Measurements from ENCODE around the gene ULBP3. TPM values are rescaled to one million over a fixed set of nuclear protein-coding genes. Genes with fewer than 3 reads are reported as not detected.

The ULBP3 gene
- total RNA-seq, 2 donors from 2014 or later = 1.8 to 1.9 TPM

DNA sequence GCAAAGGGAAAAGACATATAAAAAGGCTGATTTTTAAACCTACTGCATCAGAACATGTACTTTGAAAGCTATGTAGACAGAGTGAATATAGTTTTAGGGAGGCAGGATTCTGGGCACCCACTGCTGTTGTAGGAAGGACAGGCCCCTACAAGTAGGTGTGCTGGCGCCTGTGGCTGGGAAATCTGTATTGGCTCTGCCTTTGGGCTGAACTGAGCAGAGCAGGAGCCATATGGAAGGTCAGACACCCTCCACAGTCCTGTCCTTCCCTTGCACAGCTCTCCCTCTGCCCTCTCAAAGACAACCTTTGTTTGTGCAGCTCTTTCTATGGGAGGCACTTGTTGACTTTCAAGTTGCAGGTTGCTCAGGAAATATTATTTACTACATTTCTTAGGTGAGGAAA lies 18.4 kb upstream of the ULBP3 start:
- intact Hi-C loops (cut with DNase I) = loop anchor here (5.0 kb wide), 1 partner anchor 305 kb away; no protein-coding TSS in a partner anchor
- no peaks in the 10 kb centered on the region for H3K9me3 ChIP-seq
- no peak overlapping the region for H3K27ac ChIP-seq
- no peak for DNase-seq
- TF ChIP-seq, protein P1, sequence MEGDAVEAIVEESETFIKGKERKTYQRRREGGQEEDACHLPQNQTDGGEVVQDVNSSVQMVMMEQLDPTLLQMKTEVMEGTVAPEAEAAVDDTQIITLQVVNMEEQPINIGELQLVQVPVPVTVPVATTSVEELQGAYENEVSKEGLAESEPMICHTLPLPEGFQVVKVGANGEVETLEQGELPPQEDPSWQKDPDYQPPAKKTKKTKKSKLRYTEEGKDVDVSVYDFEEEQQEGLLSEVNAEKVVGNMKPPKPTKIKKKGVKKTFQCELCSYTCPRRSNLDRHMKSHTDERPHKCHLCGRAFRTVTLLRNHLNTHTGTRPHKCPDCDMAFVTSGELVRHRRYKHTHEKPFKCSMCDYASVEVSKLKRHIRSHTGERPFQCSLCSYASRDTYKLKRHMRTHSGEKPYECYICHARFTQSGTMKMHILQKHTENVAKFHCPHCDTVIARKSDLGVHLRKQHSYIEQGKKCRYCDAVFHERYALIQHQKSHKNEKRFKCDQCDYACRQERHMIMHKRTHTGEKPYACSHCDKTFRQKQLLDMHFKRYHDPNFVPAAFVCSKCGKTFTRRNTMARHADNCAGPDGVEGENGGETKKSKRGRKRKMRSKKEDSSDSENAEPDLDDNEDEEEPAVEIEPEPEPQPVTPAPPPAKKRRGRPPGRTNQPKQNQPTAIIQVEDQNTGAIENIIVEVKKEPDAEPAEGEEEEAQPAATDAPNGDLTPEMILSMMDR (IDR thresholded peaks at IDR 0.05) = no peak
- H3K36me3 ChIP-seq = no peaks in the 10 kb centered on the region
- no peak overlapping the region for H3K9ac ChIP-seq (ENCODE audit: low read depth in 2 of 2, low read length in 2 of 2)
- no peaks in the 10 kb centered on the region for H3K27me3 ChIP-seq
- no peaks in the 10 kb centered on the region for H3K4me1 ChIP-seq
- no peak overlapping the region for H3K4me3 ChIP-seq

DNA sequence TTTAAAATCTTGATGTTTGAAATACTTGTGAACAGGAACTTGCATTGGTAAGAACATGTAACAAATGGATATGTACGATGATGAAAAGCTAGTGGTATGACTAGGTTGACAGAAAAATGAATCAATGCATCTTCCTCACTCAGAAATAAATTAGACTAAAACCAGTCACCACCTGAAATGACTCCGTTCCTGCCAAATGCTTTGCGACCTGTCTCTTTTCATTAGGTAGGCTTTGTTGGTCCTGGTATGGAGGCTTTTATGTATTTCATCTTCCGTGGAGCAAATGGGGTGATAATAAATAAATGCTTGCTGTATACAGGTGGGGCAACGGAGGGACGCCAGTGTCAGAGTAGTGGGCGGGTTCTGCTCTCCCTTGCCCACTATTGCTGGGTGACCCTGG lies 17.1 kb upstream of the ULBP3 start:
- intact Hi-C loops (cut with DNase I) = loop anchor here (5.0 kb wide), 1 partner anchor 306 kb away; no protein-coding TSS in a partner anchor
- Histone ChIP-seq H3K27ac (no peak overlapping the region), H3K36me3 (no peaks in the 10 kb centered on the region)

DNA sequence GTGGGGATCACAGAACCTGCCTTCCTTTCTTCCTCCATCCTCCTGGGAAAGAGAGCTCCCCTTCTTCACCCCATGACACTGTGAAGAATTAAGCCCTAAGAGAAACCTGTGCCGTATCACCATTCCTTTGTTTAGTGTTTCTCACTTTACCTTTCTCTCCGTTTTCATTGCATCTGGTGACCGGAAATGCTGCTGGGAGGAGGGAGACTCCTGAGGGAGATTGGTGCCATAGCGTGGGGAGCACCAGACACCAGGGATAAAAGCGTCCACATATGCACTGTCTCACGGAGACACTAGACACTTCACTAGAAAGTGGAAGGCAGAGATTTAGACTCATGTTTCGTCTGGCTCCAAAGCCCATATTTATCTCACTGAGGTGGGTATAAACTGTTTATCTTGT lies 15.5 kb upstream of the ULBP3 start:
- intact Hi-C loops (cut with DNase I) = no loop called here
- no peak overlapping the region for H3K27ac ChIP-seq
- DNase-seq = no peak
- no peak overlapping the region for H3K4me3 ChIP-seq
- H3K36me3 ChIP-seq = no peaks in the 10 kb centered on the region
- no peaks in the 10 kb centered on the region for H3K9me3 ChIP-seq
- no peaks in the 10 kb centered on the region for H3K4me1 ChIP-seq
- H3K9ac ChIP-seq (ENCODE audit: low read depth in 2 of 2, low read length in 2 of 2) = no peak overlapping the region
- H3K27me3 ChIP-seq = no peaks in the 10 kb centered on the region
- TF ChIP-seq, protein P1 (IDR thresholded peaks at IDR 0.05) = no peak

More for the DNA sequence above, 17.1 kb upstream of the ULBP3 start:
- TF ChIP-seq, protein P1 (IDR thresholded peaks at IDR 0.05) = no peak
- no peaks in the 10 kb centered on the region for H3K27me3 ChIP-seq
- no peaks in the 10 kb centered on the region for H3K4me1 ChIP-seq
- H3K9me3 ChIP-seq = no peaks in the 10 kb centered on the region
- no peak overlapping the region for H3K9ac ChIP-seq (ENCODE audit: low read depth in 2 of 2, low read length in 2 of 2)
- no peak for DNase-seq
- no peak overlapping the region for H3K4me3 ChIP-seq

DNA sequence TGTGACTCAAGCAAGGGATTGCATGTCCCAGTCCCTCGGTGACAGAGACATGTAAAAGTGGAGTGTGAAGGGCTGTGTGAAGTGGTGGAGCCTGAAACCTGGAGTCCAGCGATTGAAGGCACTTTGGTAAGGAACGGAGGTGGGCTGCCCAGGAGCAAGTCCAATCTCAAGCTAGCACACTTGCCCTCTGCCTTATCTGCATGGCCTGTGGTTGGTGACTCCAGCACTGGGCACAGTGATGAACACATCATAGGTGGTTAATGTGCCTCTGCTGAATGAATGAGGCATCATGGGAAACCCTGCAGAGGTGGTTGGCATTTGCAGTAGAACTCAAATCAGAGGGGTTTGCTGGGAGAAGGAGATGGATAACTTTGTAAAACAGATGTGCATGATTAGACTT lies 14.9 kb upstream of the ULBP3 start:
- Histone ChIP-seq H3K36me3 (no peaks in the 10 kb centered on the region), H3K27ac (no peak overlapping the region), H3K27me3 (no peaks in the 10 kb centered on the region), H3K4me1 (no peaks in the 10 kb centered on the region), H3K9me3 (no peaks in the 10 kb centered on the region), H3K4me3 (no peak overlapping the region), H3K9ac (ENCODE audit: low read depth in 2 of 2, low read length in 2 of 2) (no peak overlapping the region)
- no peak for DNase-seq
- intact Hi-C loops (cut with DNase I) = no loop called here
- TF ChIP-seq, protein P1 (IDR thresholded peaks at IDR 0.05) = no peak

DNA sequence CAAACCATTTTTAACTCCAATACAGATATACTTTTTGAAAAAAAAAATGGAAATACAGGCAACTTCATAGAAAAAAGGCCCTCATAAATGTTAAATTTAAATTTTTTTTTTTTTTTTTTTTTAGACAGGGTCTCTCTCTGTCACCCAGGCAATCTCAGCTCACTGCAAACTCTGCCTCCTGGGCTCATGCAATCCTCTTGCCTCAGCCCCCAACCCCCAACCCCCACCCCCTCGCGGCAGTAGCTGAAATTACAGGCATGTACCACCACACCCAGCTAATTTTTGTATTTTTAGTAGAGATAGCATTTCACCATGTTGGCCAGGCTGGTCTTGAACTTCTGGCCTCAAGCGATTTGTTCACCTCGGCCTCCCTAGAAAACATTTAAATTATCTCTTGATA lies 12.8 kb upstream of the ULBP3 start:
- Histone ChIP-seq H3K4me3 (no peak overlapping the region), H3K36me3 (no peaks in the 10 kb centered on the region), H3K9me3 (no peaks in the 10 kb centered on the region), H3K4me1 (no peaks in the 10 kb centered on the region), H3K27ac (no peak overlapping the region), H3K9ac (ENCODE audit: low read depth in 2 of 2, low read length in 2 of 2) (no peak overlapping the region), H3K27me3 (no peaks in the 10 kb centered on the region)
- TF ChIP-seq, protein P1 (IDR thresholded peaks at IDR 0.05) = no peak
- intact Hi-C loops (cut with DNase I) = no loop called here
- DNase-seq = no peak

Measured in colonic mucosa (tissue), 4 donors.